UCSD-AML1 (cell line): ENCODE data around the gene FGF21.
"Not testable (repeated sequence)": the region's sequence is repeated elsewhere in the genome, so short reads cannot be mapped to it uniquely, and the experiment has no call there.

Experiments used
- DNase-seq: peaks from one replicate; lab custom pipeline; 2025; ENCODE audit not compliant: unreplicated experiment; lab: John Stamatoyannopoulos, UW

The FGF21 gene

DNA sequence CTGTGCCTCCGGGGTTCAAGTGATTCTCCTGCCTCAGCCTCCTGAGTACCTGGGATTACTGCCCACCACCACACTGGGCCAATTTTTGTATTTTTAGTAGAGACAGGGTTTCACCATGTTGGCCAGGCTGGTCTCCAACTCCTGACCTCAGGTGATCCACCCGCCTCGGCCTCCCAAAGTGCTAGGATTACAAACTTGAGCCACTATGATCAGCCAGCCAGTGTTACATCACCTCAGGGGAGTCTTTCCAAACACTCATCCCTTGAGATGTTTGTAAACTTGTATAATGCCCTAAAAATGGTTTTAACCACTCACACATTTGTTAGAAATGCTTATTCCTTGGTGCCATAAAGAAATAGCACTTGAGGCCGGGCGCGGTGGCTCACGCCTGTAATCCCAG lies 31.1 kb downstream of the FGF21 start:
- DNase-seq, result not testable (repeated sequence)

DNA sequence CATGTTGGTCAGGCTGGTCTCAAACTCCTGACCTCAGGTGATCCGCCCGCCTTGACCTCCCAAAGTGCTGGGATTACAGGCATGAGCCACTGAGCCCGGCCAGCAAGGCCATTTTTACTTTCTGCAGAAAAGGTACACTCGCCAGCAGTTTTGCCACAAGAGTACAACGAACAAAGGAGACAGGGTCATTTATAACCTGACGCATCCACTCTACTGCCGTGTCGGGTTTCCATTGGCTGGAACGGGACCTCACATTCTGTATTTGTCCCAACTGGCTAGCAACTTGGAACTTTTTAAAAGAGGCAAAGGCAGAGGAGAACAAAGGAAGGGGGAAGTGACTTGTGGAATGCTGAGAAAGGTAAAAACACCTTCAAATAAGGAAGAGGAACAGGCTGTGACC lies 32.0 kb downstream of the FGF21 start:
- not testable (repeated sequence) for DNase-seq

DNA sequence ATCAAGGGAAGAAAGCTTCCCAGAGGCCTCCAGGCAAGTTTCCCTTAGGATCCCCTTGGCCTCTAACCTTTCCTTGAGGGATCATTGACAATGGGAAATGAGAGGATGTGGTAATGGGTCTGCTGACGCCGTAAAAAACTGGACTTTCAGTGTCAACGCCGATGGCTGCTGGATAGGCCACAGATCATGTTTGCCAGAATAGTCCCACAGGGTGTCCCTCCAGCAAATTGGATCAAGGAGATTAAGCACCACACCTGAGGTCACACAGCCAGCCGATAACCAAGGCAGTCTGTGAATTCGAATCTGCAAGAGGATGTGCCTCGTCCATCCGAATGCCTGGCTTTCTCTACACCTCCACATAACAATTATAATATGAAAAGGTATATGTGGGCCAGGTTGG lies 37.9 kb downstream of the FGF21 start:
- no peak for DNase-seq

DNA sequence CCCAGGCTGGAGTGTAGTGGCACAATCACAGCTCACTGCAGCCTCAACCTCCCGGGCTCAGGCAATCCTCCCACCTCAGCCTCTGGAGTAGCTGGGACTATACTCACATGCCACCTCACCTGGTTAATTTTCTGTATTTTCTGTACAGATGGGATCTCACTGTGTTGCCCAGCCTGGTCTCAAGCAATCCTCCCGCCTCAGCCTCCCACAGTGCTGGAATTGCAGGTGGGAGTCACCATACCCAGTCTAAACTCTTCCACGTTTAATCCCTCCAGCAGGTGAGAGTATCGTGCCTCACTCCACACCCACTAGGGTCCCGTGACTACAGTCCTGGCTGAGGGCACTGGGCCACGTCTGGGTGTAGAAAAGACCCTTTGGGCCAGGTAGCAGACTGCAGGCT lies 39.0 kb downstream of the FGF21 start:
- DNase-seq, result no peak

DNA sequence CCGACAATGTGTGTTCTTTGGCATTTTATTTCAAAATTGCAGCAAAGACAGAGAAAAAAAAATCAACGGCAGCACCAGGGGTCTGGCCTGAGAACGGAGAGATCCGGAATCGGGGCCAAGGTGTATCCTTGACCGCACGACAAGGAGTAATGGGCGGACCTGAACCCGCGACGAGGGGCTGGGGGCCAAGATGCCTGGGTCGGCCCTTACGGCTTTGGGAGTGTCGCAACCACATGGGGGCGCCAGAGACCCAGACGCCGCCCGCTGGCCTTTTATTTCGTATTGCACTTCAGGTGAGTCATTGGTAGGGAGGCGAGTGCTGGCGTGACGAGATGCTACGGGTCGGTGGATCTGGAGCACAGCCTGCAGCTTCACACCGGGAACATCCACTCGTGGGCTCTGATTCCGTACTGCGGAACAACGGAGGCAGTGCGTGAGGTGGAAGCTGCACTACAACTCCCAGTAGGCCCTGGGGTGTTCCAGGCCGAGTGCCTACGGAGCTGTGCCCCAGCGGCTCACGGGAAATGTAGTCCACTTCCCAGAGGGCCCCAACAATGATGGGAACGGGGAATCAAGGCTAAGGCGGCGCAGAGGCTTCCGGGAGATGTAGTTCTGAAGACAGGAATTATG lies 39.8 kb downstream of the FGF21 start:
- DNase-seq, result peak; percentile 89

DNA sequence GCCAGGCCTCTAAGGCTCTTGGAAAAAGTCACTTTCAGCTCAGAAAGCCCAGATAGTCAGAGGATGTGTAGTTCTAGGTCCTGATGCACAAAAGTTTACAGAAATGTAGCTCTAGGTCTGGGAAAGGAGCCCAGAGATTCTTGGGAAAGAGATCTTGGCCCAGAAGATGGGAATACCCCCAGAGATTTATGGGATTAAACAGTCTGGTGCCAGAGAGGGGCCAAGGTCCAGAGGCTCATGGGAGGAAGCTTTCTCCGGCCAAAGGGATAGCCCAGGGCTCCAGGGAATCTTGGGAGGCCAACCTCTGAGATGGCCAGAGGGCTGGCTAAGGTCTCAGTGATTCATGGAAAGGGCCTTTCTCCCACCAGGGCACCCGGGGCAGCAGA lies 40.4 kb downstream of the FGF21 start:
- no peak for DNase-seq

DNA sequence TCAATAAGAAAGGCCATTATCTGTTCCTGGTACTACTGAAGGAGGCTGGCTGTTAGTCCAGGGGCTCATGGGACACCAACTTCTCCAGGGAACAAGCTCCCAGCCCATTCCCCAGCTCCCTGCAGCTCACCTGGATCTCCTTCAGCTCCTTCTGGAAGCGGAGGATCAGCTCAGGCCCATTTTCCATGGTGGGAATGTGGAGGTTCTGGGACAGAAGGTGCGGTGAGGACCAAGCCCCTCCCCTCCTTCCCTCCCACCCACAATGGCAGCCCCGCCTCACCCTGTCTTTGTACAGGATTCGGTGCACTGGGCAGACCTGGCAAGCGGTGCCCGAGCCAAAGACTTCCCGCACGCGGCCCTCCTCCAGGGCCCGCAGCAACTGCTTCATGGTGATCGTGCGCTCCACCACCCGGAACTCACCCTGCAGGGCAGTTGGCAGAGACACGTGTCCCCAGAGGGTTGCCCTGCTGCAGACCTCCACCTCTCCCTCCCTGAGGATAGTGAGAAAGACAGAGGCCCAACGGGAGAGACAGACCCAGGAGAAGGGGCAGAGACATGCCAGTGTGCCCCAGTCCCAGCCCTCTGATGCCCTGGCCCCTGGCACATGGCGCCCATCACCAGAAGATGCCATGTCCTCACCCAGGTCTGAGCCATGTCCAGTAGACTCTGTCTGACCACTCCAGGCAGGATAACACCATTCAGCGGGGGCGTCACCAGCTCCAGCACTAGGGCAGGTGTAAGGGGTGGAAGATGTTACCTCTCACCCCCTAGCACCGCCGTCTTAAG lies 41.2 kb downstream of the FGF21 start:
- DNase-seq, result no peak

DNA sequence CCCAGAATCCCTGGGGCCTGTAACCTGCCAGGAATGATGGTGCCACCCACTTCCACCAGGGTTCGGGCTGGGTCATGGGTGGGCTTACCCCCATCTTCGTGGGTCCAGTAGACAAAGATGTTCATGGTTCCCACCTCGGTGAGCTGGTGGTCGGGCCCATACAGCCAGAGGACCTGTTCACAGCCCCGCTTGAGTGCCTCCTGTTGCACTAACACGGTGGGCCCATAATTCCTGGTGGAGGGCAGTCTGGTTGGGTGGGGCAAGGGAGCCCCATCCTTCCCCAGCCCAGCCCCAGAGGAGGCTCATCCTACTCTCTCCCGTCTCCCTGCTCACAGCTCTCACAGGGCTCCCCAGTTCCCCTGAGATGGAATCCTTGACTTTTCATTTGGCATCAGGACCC lies 41.8 kb downstream of the FGF21 start:
- no peak for DNase-seq

DNA sequence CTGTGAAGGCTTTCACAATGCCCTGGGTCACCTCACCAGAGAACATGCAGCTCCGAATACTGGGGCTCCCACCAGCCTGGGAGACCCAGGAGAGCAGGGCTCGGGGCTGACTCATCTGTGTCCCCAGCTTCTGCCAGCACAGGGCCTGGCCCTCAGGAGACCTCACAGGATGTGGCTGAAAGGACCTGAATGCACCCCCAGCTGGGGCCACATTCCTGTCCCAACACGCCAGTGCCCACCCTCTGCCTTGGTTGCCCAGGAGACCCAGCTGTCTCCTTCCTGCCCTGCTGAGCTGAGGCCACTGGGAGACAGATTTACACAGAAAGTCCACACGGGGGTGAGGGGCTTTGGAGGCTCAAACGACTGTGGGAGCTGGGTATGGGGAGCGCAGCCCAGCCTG lies 43.6 kb downstream of the FGF21 start:
- DNase-seq, result peak; percentile 32

DNA sequence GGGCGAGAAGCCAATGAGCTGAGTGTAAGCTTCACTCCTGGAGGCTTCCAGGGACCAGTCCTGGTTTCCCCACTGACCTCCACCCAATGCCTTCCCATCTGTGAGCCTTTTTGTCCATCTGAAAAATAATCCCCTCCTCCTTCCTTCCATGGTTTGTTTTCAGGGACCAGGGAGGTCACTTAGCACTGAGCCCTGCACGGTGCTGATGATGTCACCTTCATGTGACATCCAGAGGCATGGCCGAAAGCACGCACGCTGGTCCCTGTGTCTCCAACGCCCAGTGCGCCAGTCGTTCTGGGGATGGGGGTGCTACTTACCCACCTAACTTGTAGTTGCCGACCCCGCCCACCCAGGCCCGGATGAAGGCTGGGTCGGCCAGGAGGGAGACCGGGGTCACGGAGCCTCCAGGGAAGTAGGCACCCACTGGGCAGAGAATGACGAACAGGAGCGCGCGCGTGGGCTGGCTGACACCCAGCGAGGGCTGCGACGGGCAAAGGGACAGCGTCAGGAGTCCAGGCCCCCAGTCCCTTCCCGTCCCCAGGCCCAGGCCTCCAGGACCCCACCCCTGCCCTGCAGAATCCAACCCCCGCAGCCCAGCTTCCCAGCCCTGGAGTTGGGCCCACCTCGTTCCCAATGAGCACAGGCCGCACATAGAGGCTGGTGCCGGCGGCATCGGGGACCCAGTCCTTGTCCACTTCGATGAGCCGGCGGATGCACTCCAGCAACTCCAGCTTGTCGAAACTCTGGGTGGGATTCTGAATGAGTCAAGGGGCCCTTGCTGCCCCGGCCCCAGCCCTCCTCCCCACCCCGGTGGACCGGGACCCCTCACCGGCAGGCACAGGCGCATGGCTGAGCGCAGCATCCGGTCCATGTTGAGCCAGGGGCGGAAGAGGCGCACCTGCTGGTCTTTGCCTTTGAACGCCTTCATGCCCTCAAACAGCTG lies 44.3 kb downstream of the FGF21 start:
- DNase-seq, result no peak

DNA sequence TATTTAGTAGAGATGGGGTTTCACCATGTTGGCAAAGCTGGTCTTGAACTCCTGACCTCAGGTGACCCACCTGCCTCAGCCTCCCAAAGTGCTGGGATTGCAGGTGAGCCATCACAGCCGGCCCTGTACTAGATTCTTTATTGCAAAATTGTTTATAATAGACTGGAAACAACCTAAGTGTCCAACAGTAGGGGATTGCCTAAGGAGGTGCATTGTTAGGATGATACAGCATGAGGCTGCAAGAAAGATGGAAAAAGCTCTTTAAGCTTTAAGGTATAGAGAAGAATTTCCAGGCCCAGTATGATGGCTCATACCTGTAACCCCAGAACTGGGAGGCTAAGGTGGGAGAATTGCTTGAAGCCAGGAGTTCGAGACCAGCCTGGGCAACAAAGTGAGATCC lies 47.3 kb downstream of the FGF21 start:
- DNase-seq, result no peak

DNA sequence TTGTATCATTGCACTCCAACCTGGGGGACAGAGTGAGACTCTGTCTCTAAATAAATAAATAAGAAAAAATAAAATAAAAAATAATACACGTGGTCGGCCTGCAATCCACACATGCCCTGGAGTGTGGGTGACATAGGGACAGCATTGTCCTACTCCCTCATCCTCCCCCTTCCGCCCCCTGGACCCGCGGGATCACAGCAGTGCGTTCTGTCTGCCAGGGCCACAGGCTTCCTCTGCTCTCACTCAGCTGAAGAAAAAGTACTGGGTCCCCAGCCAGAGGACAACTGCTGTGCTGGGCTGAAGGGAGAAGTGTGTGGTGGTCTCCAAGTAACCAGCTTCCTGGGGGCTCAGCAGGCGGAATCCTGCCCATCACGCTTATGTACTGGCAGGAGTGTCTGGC lies 49.2 kb downstream of the FGF21 start:
- DNase-seq, result no peak

DNA sequence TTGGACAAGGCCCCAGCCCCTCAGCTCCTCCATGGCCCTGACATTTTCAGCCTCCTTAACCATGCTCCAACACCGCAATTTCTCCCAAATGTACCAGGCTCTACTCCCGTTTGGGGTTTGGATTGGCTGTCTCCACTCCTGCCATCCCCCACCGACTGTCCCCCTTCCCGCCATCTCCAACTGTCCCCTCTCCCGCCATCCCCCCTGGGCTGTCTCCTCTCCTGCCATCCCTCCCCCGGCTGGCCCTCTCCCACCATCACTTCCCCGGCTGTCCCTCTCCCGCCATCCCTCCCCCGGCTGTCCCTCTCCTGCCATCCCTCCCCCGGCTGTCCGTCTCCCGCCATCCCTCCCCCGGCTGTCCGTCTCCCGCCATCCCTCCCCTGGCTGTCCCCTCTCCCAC lies 50.1 kb downstream of the FGF21 start:
- DNase-seq, result no peak

DNA sequence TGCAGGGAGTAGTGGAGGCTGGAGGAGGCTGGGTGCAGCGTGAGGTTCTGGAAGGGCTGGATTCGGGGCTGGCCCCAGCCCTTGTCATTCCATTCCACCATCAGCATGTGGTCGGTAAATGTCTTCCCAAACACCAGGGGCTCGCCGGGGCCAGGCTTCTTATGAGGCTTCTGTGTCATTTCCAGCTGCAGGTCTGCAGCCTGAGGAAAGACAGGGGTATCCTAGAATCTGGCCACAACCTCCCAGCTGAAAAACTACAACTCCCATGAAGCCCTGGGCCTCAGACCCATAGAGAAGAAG lies 51.1 kb downstream of the FGF21 start:
- DNase-seq, result peak; percentile 26

DNA sequence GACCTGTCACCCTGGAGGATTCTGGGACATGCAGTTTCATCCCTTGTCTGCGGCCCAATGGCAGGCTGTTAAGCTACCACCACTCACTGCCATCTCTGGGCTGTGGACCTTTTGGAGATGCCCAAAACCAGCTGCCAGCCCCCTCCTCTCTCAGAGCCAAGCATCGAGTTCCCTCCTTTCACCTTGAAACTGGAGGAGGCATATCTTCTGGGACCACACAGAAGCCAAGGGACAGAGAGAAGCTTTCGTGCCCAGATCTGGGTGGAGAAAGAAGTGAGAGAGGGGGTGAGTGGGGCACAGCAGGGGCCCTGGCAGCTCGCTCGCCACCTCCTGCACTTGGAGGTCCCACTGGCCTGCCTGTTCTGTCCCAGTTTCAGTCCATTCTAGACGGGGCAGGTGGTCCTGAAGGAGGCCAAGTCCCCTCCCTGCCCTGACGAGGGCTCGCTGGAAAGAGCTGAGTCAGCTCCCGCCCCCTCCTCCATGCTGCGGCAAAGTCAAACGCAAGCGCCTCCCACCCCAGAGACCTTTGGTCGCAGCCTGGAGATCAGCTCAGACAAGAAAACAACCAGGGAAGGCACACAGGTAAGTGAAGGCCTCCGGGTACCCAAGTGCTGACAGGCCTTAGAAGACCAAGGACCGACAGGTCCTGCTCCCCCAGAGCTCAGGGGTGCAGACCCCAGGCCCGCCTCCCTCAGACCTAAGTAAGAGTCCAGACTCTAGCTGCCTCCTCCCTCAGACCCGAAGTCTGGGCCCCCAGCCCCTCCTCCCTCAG lies 51.7 kb downstream of the FGF21 start:
- DNase-seq, result no peak

DNA sequence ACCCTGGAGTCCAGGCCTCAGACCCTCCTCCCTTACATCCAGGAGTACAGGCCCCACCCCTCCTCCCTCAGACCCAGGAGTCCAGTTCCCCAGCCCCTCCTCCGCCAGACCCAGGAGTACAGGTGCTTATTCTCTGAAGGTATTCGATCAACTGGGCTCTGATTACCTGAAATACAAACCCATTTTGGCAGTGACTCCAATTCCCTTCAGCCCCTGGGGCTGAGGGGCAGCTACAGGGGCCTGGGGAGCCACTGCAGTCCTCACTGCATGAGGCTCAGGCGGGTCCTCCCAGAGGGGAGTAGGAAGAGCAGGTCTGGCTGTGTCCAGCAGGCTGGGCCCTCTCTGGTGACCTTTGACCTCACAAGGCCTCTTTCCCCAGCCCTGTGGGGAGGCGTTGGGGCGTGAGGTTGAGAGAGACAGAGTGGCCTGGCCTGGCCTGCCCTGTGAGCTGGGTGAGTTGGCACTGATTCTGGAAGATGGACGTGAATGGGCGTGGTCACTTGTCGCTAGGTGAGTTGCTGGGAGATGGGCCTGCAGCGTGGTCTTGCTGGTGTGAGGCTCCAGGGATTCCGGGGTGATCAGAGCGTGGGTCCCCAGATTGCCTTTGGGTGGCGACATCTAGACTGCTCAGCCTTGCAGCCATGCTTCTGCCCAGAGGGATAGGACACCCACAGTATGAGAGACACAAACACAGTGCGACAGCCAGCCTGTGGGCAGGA lies 52.4 kb downstream of the FGF21 start:
- DNase-seq, result peak; percentile 16
